ENCODE measurements around the gene RNF208.

- TF ChIP-seq, protein P1, sequence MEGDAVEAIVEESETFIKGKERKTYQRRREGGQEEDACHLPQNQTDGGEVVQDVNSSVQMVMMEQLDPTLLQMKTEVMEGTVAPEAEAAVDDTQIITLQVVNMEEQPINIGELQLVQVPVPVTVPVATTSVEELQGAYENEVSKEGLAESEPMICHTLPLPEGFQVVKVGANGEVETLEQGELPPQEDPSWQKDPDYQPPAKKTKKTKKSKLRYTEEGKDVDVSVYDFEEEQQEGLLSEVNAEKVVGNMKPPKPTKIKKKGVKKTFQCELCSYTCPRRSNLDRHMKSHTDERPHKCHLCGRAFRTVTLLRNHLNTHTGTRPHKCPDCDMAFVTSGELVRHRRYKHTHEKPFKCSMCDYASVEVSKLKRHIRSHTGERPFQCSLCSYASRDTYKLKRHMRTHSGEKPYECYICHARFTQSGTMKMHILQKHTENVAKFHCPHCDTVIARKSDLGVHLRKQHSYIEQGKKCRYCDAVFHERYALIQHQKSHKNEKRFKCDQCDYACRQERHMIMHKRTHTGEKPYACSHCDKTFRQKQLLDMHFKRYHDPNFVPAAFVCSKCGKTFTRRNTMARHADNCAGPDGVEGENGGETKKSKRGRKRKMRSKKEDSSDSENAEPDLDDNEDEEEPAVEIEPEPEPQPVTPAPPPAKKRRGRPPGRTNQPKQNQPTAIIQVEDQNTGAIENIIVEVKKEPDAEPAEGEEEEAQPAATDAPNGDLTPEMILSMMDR (IDR thresholded peaks at IDR 0.05), result no peak
- no peak for TF ChIP-seq POLR2A (IDR thresholded peaks at IDR 0.05)
- TF ChIP-seq POLR2AphosphoS5 (IDR thresholded peaks at IDR 0.05), result no peak
- TF ChIP-seq EP300 (IDR thresholded peaks at IDR 0.05), result no peak
These were observed 31.9 kb upstream of the RNF208 start for GRCh38 chr9:137253717-137254623.
